ENCODE data around the gene FOLR1.

DNA sequence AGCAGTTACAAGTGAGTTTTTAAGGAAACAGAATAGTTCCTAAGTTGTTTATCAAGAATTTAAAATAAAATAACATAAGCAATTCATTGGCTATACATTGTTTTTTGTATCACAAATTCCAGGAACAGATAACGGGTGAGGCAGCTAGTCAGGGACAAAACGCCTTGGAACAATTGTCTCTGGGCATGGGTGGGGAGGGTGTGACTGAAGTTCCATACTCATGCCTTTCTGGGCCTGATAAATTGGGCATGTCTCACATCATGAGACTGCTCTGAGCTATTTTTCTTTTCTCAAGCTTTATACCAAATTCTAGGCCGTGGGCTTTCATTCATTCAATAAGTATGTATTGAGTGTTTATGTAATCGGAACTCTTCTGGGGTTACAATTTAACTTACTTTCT is 34.8 kb upstream of the FOLR1 start:
- TF ChIP-seq, protein P1, sequence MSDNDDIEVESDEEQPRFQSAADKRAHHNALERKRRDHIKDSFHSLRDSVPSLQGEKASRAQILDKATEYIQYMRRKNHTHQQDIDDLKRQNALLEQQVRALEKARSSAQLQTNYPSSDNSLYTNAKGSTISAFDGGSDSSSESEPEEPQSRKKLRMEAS (IDR thresholded peaks at IDR 0.05; ENCODE audit: low read depth, low read length) = no peak
- TF ChIP-seq POLR2A (IDR thresholded peaks at IDR 0.05; ENCODE audit: extremely low read depth, insufficient read length) = no peak
- TF ChIP-seq, protein P2, sequence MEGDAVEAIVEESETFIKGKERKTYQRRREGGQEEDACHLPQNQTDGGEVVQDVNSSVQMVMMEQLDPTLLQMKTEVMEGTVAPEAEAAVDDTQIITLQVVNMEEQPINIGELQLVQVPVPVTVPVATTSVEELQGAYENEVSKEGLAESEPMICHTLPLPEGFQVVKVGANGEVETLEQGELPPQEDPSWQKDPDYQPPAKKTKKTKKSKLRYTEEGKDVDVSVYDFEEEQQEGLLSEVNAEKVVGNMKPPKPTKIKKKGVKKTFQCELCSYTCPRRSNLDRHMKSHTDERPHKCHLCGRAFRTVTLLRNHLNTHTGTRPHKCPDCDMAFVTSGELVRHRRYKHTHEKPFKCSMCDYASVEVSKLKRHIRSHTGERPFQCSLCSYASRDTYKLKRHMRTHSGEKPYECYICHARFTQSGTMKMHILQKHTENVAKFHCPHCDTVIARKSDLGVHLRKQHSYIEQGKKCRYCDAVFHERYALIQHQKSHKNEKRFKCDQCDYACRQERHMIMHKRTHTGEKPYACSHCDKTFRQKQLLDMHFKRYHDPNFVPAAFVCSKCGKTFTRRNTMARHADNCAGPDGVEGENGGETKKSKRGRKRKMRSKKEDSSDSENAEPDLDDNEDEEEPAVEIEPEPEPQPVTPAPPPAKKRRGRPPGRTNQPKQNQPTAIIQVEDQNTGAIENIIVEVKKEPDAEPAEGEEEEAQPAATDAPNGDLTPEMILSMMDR (IDR thresholded peaks at IDR 0.05; ENCODE audit: low read depth, low read length) = no peak

All from NB4 (cell line).